GM19240 (cell line): ENCODE data around the gene COL8A1.

ENCODE experiments used
- DNase-seq: peaks from one replicate; pipeline ENCODE4 v3.0.0; 2011; ENCODE audit warnings: low spot score; ENCODE audit not compliant: insufficient read length

Gene COL8A1

DNA sequence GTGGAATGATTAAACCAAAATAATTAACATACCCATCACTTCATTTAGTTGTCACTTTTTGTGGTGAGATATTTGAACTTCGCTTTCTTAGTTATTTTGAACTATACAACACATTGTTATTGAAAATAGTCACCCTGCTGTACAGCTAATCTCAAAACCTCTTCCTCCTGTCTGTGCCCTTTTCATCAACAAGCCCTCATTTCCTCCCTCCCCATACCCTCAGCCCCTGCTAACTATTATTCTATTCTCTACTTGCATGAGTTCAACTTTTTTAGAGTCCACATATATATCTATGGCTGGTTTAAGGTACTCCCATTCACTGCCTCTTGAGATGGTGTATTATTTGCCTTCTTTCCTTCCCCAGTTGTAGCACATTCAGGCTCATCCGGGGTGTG is 32.2 kb downstream of the COL8A1 start:
- DNase-seq: no peak

DNA sequence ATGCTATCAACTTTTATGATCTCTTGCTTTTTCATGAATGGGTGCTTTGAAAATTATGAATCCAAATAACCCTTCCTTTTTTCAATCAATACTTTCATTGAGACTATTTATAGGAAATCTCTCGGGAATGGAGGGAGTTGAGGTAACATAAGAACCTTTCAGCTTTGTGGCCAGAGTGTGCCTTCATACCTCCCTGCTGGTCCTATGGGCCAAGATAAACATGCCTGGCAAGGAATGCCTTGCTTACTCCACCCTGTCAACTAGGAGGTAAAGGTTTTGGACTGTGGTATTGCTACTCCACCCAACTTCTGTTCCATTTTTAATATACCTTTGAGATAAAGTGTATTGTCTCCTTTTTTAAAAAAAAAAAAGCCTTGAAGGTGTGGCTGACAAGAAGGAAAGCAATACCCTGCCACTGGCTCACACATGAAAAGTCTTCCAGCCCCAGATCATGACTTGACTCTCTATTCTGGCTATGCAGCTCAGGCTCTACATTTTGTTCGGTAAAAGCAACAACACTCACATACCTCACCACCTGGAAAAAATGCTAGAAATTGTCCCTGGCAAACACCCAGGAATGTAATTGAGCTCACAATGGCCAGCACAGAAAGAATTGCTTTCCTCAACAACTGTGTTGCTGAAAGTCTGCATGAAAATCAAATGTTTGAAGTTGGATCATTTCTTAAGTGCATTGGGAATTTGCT is 35.8 kb downstream of the COL8A1 start:
- no peak for DNase-seq

DNA sequence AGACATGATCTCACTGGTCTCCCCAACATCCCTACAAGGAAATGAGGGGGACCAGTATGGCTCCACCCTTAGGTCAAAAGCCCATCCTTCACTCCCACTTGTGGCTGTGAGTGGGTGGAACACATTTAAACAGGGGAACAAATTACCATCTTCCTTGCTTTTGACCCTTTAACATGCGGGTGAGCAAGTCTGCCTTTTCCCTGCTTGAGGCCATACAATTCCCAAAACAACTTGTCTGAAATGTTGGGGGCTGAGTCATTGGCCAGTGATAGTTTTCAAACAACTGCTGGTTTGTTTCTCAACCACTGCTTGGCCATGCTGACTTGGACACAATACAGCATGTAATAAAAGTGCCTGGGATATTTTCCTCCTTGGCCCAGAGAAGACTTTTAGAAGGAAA is 39.6 kb downstream of the COL8A1 start:
- DNase-seq: no peak

DNA sequence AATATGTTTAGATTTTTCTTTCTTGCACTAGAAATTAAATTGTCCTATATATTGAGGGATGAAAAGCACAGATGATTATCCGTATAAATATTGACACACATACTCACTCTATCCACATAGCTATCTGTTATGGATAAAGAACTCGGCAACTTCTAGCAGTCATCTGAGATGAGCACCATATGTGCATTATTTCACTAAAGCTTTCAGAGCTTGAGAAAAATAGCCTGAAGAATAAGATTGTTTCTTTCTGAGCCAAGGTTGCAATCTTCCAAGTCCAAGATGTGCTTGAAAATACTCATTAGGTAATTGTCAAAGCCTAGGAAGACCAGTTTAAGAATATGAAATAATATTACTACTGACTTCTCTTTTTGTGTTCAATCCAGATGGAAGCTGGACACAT is 40.5 kb downstream of the COL8A1 start:
- DNase-seq: no peak

DNA sequence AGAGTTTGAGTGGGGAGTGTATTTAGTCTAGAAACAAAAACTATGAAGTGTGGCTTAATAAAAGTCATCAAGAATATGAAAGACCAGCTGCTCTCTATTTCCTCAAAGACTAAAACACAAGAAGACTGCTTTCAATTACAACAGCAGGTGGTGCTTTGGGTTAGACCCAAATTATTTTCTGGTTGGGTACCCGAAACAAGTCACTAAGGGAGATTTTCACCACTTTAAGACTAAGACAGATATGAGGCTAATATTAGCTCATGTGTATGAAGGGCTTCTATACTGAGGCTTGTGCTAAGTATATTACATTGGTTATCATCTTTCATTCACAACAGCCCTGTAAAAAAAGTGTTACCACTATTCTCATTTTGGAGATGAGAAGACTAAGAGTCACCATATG is 43.1 kb downstream of the COL8A1 start:
- DNase-seq: no peak

DNA sequence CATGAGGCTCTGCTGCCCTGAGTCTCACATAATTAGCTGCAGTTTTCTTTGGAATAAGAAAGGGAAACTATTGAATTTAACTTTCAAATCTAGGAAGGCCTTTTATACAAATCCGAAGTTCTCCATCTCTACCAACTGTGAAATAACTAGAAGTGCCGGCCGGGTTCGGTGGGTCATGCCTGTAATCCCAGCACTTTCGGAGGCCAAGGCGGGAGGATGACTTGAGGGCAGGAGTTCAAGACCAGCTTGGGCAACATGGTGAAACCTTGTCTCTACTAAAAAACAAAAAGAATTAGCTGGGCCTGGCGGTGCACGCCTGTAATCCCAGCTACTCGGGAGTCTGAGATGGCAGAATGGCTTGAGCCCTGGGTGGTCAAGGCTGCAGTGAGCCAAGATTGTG is 43.6 kb downstream of the COL8A1 start:
- DNase-seq: no peak

DNA sequence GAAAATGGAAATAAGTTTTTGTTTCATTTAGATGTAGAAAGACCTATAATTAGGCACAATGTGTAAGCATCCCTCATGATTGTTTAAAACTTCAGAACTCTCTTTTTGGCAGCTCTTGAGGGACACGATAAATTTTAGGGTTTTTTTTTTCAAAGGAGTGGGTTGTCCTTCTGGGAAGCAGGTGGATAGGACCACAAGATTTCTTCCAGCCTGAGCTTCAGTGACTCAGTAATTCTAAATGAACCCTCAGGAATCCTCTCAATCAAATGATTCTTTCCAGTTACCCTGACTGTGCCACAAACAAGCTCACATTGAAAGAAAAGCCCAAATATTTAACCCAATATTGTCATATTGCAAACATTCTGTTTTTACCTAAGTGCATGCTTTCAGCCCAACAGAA is 45.1 kb downstream of the COL8A1 start:
- DNase-seq: no peak

DNA sequence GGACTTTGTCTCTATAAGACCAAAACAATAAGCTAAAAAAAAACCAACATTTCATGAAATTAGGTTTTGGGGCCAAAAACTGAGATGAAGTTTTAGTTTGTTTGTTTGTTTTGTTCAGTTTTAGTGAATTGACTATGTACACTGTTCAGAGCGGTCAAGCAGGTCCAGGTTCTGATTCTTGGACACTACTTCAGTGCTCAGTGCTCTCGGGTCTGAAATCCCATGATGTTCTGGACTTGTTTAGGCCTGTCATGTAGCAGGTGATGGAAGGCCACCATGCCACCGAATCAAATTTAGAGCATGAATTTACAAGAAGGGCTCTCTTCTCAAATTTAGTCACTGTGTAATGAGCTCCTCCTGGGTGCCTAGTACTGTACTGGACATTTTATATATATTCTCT is 45.5 kb downstream of the COL8A1 start:
- DNase-seq: no peak

DNA sequence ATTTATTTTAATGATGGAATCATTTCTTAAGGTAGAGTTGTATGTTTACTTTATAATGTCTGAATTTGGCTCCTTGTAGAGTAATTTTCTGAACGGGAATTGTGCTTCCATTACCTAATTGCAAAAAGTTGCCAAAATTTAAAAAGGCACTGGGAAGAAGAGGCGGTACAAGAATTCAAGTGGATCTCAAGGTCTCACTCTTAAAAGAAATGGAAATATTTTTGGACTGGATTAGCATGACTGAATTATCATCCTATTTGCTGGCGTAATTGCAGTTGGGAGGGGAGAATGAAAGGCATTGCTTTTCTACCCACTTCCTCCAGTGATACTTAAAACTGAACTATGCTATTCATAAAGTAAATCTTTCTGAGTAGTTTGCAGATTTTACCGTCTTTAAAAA is 46.2 kb downstream of the COL8A1 start:
- no peak for DNase-seq

DNA sequence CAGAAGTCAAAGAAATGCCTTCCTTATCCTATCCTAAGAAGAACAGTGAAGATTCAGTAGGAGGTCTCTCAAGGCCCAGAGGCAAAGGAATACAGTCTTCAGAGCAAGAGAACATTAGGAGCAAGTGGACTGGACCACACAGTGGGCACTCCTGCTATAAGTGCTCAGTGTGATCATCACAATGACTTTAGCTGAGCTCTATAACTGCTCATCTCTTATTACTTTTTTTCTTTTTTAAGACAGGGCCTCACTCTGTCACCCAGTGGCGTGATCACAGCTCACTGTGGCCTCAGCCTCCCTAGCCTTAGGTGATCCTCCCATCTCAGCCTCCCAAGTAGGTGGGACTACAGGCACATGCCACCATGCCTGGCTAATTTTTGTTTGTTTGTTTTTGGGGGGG is 48.1 kb downstream of the COL8A1 start:
- no peak for DNase-seq

DNA sequence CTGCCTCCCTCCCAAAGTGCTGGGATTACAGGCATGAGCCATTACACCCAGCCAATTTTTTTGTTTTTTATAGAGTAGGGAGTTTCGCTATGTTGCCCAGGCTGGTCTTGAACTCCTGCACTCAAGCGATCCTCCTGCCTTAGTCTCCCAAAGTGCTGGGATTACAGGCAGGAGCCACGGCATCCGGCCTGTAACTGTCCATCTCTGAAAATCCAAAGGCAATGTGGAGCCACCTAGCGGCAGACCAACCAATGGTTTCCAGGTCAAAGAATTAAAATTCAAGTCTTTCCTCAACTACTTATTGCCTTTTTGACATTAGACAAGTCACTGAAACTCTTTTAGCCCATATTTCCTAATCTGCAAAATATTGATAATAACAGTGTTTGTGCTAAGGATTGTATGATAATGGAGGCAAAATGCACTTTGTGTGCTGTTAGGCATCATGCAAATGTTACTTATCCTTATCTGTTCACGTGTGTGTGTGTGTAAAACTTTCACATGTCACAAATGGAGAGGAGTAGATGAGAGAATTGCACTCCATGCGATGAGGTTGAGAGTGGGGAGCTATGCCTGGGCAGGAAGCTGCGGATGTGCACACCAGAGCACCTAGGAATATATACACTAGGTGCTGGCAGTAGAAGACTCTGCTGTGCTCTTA is 48.7 kb downstream of the COL8A1 start:
- DNase-seq: peak; percentile 6

DNA sequence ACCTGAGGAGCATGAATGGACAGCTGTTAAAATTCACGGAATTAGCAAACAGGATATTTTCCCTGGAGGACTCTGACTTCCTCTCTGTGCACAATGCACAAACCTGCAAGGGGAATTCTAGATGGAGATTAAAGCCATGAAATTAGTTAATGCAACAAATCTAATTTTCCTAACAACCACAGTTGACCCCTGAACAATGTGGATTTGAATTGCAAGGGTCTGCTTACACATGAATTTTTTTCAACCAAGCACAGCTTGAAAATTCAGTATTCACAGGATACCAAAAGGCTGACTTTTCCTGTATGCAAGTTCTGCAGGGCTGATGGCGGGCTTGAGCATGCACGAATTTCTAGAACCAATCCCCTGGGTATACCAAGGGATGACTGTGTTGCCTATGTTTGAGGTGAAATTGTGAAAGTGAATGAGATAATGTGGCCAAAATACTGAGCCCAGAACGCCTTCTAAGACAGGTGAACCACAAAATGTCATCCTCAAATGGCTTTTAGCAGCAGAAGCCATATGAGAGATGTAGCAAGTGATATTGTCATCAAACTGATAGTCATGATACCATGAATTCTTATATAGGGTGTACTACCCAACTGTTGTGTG is 52.5 kb downstream of the COL8A1 start:
- no peak for DNase-seq

DNA sequence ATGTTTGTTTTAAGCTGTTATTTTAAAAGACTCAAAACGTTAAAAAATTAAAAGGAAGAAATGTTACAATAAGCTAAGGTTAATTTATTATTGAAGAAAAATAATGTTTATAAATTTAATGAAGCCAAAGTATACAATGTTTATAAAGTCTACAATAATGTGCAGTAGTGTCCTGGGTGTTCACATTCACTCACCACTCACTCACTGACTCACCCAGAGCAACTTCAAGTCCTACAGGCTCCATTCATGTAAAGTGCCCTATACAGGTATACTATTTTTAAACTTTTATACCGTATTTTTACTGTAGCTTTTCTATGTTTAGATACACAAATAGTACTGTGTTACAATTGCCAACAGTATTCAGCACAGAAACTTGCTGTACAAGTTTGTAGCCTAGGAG is 55.2 kb downstream of the COL8A1 start:
- no peak for DNase-seq

DNA sequence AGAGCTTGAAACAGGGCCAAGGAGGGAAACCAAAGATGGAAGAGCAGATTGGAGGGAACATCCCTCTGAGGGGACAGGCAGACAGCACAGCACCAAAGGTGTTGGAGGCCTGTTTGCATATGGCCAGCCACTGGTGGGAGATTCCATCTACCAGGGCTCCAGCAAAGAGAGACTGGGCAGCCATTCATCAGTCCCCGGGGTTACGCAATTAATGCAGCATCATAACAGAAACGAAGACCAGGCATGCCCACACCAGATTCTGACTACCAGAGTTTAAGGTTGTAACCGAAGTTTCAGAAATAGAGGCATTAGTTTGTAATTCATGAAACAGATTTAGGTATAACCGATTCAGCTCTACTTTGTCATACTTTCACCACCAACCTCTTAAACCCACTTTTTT is 58.1 kb downstream of the COL8A1 start:
- DNase-seq: no peak

DNA sequence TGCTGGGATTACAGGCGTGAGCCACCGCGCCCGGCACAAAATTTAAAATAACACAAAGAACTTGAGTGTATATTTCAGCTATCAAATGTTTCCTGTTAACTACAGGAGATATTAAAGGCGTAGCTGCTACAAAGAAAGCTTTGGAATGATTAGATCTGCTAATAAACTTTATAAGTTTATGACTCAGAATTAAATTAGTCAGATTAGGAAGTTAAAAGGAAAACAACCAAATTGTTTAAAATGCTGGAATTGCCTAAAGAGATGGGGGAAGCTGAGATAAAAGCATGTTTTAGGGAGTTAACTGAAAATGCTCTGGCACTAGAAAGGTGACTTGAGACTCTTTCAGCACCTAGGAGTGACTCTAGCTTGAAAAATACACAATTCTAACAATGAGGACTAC is 58.9 kb downstream of the COL8A1 start:
- DNase-seq: no peak

DNA sequence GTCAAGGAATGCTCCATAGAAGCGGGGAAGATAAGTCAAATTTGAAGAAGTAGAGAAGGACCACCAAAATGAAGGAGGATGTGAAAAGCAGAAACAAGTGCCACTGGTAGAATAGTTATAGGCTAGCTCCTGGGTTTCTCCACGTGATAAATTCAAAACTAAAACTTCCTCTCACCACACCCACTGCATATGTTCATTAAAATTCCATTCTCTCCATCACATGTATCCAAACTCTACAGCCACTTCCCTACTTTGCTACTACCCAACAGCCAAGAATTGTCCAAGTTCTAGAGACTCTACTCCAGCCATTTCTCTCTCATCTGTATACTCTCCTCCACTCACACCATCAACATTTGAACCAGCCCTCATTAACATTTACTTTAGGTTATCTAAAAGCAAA is 60.5 kb downstream of the COL8A1 start:
- no peak for DNase-seq

DNA sequence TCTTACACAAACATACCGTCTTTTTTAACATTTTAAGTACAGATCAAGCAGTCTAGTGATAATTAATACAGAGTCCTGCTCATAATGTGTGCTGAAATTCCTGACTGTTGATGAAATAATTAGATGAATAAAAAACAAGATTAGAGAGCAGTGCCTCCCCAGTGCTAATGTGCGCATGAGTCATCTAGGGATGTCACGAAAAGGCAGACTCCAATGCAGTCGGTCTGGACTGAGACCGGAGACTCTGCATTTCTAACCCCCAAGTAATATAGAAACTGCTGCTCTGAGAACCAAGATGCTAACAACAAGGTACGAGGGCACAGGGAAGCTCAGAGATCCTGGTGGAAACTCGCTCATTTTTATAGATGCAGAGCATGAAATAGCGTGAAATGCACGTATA is 61.4 kb downstream of the COL8A1 start:
- no peak for DNase-seq

DNA sequence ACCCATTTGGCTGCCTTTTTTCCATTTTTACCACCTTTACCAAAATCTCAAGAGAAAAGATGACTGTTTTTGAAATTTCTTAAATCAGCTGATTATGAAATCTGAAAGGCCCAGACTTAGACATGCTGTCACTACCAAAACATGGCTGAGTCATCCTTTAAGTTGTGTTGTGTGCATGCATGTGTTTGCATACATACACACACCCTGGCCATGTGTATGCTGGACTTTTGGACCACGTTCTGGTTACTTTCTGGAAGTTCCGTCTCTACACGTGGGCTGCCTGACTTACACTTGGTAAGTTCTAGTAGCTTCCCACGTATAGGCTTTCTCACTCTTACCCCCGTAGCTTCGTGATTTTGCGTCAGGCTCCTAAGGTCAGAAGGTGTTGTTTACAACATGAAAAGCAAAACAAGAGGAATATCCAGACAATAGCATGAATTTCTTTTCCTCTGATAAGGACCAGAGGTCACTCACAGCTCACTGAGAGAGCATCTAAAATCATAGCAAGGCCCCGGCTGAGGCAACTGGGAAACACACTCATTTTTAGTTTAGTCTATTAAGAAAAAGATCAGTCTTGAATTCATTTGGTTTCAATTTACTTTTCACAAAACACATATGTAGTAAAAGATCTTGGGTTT is 62.4 kb downstream of the COL8A1 start:
- DNase-seq: no peak

DNA sequence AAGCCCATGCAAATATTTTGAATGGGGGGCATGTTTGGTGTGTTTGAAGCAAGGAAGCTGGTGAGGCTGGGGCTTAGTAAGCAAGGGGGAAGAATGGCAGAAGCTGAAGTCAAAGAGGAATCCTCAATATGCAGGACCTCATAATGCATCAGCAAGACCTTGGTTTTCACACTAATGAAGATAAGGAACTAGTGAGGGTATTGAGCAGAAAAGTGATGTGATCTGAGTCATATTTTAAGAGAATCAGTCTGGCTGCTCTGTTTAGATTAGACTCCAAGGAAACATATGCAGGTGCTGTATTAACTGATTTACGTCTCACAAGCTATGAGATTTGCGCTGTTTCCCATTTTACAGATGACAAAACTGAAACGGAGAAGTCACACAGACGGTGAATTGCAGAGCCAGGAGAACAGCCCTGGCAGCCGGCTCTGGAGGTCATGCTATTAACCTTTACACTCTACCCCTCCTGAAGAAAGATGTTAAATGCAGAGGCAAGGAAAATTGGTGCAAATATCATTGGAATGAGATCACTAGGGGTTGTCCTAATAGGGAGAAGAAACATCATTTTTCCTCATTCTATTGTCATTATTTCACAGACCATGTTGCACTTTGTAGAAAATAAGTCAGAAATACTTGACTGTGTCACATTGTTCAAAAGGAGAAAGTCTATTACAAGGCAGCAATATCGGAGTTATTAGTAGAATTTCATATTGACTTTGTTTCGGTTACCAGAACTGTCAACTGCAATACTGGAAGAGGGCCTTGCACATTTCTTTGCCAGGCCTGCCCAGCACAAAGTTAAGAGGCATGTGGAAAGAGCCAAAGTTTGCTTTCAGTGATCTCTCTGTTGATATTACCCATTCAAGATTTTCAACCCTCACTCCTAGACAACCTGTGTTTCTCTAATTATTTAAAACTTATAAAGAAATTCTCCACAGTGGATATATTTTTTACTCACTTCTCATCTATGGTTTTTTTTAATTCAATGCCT is 64.9 kb downstream of the COL8A1 start:
- no peak for DNase-seq

DNA sequence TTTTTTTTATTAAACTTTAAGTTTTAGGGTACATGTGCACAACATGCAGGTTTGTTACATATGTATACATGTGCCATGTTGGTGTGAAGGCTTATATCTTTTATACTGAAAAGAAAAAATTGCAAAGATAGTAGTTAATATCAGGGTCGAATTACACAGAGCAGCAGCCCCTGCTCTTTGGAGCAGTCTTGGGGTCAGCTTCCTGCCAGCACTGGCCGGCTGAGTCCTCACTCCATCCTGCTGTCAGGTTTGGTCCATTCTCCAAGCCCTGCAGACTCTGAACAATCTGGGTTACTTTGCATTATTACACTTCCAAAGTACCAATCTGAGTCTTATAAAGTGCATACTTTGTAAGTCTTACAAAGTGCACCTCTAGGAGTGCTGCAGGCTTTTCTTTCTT is 66.0 kb downstream of the COL8A1 start:
- no peak for DNase-seq

DNA sequence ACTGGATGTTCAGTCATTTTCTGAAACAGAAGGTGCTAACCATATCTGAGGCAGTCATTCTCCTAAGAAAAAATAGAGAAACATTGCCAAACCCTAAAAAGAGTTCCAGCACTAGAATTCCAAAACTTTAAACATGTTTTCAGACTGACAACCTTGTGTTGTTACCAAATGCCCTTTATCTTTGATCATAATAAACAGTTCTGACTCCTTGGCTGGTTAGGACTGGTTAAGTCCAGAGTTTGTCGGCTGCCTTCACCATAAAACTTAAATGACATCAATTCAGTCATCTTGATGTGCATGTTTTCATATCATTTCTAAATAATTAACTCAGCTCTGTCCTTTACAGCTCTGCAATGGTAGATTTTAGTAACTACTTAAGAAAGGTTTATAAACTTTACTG is 68.0 kb downstream of the COL8A1 start:
- DNase-seq: no peak
